Measurements from ENCODE around the gene OAS2. TPM values are rescaled to one million over a fixed set of nuclear protein-coding genes. Genes with fewer than 3 reads are reported as not detected.

Gene OAS2
- total and polyA plus RNA-seq, 10 donors = 21.0 to 71.4 (median 43.3) TPM

DNA sequence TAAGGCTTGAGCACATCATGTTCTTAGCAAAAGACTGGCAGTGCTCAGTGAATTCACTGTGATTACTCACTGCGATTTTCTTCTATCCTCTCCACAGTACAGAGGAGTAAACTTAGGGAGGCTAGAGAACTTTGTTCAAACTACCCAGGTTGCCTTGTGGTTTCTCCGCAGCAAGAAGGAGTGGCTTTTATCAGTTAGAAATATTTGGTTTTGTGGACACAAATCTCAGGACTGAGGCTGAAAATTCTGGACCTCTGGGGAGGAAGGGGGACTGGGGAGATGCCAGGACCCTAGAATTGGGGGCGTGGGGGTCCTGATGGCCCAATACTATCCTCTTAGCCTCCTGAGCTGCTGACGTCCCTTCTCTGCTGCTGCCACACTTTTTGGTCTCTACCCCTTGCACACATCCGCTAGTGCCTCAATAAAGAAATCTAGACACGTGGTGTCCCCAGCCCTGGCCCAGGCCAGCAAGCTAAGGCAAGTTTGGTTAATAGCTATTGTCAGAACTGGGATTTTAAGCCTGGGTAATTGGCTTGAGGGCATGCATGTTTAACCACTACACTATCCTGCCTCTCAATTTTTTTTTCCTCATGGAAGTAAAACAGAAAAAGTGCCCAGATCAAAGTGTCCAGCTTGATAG is 842 bp downstream of the OAS2 start:
- no peaks in the 10 kb centered on the region for H3K27me3 ChIP-seq (replicated peaks in 1 of 7)
- peak overlapping the region; percentile 79 to 98 (median 94) for H3K27ac ChIP-seq
- peak overlapping the region; percentile 56 to 86 (median 72) for H3K4me3 ChIP-seq
- 0 to 11% (median 4%) methylated on average over 5 to 6 of the region's 6 CpGs for WGBS, 5 donors
- DNase-seq = peak; percentile 84
- peaks cover 0 to 10% (median 0%) of the 10 kb centered on the region in 6 donors for H3K36me3 ChIP-seq
- TF ChIP-seq, protein P1, sequence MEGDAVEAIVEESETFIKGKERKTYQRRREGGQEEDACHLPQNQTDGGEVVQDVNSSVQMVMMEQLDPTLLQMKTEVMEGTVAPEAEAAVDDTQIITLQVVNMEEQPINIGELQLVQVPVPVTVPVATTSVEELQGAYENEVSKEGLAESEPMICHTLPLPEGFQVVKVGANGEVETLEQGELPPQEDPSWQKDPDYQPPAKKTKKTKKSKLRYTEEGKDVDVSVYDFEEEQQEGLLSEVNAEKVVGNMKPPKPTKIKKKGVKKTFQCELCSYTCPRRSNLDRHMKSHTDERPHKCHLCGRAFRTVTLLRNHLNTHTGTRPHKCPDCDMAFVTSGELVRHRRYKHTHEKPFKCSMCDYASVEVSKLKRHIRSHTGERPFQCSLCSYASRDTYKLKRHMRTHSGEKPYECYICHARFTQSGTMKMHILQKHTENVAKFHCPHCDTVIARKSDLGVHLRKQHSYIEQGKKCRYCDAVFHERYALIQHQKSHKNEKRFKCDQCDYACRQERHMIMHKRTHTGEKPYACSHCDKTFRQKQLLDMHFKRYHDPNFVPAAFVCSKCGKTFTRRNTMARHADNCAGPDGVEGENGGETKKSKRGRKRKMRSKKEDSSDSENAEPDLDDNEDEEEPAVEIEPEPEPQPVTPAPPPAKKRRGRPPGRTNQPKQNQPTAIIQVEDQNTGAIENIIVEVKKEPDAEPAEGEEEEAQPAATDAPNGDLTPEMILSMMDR (IDR thresholded peaks at IDR 0.05 in 8 of 11, conservative IDR thresholded peaks at IDR 0.05 in 3 of 11) = no peak
- TF ChIP-seq POLR2AphosphoS5 (IDR thresholded peaks at IDR 0.05) = peak in 2 of 3 donors; percentile 80 to 91
- TF ChIP-seq POLR2A (IDR thresholded peaks at IDR 0.05) = peak in 1 of 3 donors; percentile 67
- peaks cover 0 to 13% (median 8%) of the 10 kb centered on the region in 8 donors for H3K9me3 ChIP-seq
- intact Hi-C loops (cut with DNase I; ENCODE audit: low total_unique reads) = loop anchor here (5.0 kb wide), 1 partner anchor 72 kb away; the partner anchor contains the start of gene OAS1
- peaks cover 13 to 68% (median 45%) of the 10 kb centered on the region in 6 donors for H3K4me1 ChIP-seq

DNA sequence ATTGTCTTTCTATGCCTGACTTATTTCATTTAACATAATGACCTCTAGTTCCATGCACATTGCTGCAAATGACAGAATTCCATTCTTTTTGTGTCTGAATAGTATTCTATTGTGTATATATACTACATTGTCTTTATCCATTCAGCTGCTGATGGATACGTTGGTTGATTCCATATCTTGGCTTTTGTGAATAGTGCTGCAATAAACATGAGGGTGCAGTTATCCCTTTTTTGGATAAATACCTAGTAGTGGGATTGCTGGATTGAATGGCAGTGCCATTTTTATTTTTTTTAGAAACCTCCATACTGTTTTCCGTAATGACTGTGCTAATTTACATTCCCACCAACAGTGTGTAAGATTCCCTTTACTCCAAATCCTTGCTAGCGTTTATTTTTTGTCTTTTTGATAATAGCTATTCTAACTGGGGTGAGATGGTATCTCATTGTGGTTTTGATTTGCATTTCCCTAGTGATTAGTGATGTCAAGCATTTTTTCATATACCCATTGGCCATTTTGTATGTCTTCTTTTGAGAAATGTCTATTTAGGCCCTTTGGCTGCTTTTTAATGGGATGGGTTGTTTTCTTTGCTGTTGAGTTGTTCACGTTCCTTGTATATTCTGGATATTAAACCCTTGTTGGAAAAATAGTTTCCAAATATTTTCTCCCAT is 2.3 kb downstream of the OAS2 start:
- H3K9me3 ChIP-seq = peaks cover 0 to 25% (median 17%) of the 10 kb centered on the region in 8 donors
- peak overlapping the region in 7 of 8 donors; percentile 12 to 86 (median 72) for H3K4me3 ChIP-seq
- H3K27ac ChIP-seq = peak overlapping the region in 7 of 8 donors; percentile 34 to 98 (median 93)
- H3K36me3 ChIP-seq = peaks cover 0 to 19% (median 0%) of the 10 kb centered on the region in 6 donors
- H3K4me1 ChIP-seq = peaks cover 13 to 71% (median 45%) of the 10 kb centered on the region in 6 donors
- intact Hi-C loops (cut with DNase I; ENCODE audit: low total_unique reads) = no loop called here
- H3K27me3 ChIP-seq (replicated peaks in 1 of 7) = no peaks in the 10 kb centered on the region
- no peak for DNase-seq
- 34 to 53% (median 46%) methylated on average over 4 of the region's 4 CpGs for WGBS, 5 donors
- no peak for TF ChIP-seq POLR2AphosphoS5 (IDR thresholded peaks at IDR 0.05)
- TF ChIP-seq POLR2A (IDR thresholded peaks at IDR 0.05) = no peak
- TF ChIP-seq, protein P1 (IDR thresholded peaks at IDR 0.05 in 8 of 11, conservative IDR thresholded peaks at IDR 0.05 in 3 of 11) = no peak

DNA sequence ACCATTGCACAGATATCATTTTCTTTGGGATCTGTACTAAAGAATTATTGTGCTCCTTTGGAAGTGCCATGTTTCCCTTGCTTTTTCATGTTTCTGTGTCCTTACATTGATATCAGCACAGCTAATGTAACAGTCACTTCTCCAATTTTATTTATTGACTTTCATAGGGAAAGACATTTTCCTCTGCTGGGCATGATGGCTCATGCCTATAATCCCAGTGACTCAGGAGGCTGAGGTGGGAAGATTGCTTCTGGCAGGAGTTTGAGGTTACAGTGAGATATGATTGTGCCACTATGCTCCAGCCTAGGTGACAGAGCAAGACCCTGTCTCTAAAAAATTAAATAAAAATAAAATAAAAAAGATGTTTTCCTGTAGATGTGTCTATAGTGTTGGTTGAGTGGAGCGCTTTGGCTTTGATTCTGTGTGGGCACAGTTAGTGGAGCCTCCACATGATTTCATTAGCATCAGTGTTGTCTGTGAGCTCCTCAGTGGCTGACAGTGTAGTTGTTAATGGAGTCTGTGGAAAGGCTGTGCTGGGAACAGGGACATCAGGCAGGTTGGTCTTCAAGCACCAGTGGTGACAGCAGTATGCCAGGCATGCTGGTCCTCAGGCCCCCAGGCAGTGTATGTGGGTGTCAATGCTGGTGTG is 7.4 kb downstream of the OAS2 start:
- Histone ChIP-seq H3K4me1 (peaks cover 9 to 64% (median 23%) of the 10 kb centered on the region in 6 donors), H3K9me3 (peaks cover 0 to 25% (median 17%) of the 10 kb centered on the region in 8 donors), H3K27ac (peak overlapping the region in 1 of 8 donors; percentile 4), H3K4me3 (no peak overlapping the region), H3K36me3 (peaks cover 2 to 66% (median 32%) of the 10 kb centered on the region in 6 donors), H3K27me3 (replicated peaks in 1 of 7) (no peaks in the 10 kb centered on the region)
- intact Hi-C loops (cut with DNase I; ENCODE audit: low total_unique reads) = no loop called here
- TF ChIP-seq, protein P1 (IDR thresholded peaks at IDR 0.05 in 8 of 11, conservative IDR thresholded peaks at IDR 0.05 in 3 of 11) = no peak
- TF ChIP-seq POLR2A (IDR thresholded peaks at IDR 0.05) = no peak
- TF ChIP-seq POLR2AphosphoS5 (IDR thresholded peaks at IDR 0.05) = no peak
- WGBS, 5 donors = 91 to 100% (median 100%) methylated on average over 1 of the region's 1 CpG
- DNase-seq = no peak
